Fibroblast of skin of back (primary cell): Measurements from ENCODE around the gene ANO3.
"Not testable (repeated sequence)": the region's sequence is repeated elsewhere in the genome, so short reads cannot be mapped to it uniquely, and the experiment has no call there.

Source experiments
- DNase-seq: peaks from one replicate; pipeline ENCODE4 v3.0.0-alpha.2; 2013

Gene ANO3

DNA sequence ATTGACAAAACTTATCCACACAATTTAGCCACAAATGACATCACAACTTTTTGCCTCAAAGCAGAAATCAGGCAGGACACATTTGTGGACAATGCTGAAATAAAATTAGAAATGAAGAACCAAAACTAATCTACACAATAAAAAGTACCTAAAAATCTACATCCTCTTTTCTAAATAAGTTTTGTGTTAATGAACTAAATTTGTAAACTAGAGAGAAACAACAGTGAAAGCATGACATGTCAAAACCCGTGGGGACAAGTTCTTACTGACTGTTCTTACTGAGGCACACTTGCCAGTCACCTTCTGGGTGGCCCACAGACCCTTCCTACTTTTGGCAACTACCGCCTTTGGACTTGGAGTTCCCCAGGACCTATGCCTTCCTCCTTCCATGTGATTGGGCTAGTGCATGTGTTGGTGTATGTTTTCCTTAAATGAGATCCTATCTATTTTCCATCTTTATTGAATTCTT is 300.8 kb downstream of the ANO3 start:
- DNase-seq: no peak

DNA sequence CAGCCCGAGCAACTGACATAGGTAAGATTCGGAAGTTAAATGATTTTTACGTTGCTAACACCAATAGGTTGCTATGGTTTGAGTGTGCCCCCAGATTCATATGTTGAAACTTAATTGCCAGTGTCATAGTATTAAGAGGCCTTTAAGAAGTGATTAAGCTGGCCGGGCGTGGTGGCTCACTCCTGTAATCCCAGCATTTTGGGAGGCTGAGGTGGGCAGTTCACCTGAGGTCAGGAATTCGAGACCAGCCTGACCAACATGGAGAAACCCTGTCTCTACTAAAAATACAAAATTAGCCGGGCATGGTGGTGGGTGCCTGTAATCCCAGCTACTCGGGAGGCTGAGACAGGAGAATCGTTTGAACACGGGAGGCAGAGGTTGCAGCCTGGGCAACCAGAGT is 311.4 kb downstream of the ANO3 start:
- not testable (repeated sequence) for DNase-seq

DNA sequence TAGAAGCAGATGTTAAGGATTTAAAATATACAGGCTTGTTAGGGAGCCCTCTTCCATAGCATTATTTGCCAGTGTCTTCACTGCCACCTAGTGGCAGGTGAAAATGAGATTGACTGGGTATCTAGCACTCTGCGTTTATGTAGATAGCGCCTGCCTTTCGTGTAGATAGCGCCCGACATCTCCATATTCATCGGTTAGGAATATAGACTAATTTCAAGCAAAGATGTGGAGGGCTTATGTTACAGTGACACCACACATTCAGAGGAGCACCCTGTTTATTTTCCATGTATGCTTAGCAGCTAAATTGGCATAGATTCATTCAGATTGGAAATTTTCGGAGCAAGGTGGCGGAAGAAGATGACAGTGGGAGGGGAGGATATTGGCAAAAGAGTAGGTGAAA is 318.0 kb downstream of the ANO3 start:
- DNase-seq: peak; percentile 69

DNA sequence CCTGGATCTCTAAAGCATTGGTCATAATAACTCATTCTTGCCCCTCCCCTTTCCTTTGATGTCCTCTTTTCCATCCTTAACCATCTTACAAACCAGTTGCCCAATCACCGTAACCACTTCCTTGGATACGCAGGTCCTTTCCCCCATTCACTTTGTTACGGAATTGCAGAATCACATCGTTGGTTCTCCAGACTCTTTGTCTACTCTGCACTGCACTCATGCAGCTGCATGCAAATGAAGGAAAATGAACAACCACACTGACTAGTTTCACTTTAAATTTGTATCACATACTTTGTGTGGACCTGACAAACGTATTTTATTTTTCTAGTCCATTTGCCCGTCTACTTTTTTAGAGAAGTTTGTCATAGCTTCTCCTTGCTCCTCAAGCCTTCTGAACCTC is 320.0 kb downstream of the ANO3 start:
- no peak for DNase-seq

DNA sequence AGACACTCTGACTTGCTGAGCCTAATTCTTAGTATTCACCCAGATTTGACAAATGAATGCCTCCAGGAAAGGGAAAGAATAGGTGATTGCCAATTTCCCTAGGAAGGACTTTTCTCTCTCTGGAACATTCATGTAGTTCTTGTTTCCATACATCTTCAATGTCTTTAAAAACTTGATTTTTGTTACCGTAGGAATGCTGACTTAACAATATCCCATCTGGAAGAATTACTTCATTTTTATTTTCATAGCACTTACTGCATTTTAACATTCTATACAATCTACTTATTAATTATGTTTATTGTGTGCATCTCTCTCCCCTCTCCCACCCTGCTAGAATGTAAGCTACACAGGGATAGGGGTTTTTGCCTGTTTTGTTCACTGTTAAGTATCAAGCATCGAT is 323.4 kb downstream of the ANO3 start:
- DNase-seq: no peak

DNA sequence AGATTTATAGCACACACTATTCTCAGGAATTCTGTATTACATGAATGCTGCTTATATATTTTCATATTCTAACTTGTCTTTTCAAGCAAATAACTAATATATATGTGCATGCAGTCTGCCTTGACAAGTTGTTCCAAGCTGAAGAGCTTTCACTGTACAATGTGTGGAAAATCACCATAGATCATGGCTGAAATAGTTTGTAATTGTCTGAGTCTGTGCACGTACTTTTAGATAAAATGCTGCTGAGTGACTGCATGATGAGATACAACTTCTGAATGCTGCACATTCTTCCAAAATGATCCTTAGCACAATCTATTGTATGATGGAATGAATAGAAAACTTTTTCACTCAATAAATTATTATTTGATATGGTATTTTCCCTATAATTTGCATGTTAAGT is 331.0 kb downstream of the ANO3 start:
- no peak for DNase-seq

DNA sequence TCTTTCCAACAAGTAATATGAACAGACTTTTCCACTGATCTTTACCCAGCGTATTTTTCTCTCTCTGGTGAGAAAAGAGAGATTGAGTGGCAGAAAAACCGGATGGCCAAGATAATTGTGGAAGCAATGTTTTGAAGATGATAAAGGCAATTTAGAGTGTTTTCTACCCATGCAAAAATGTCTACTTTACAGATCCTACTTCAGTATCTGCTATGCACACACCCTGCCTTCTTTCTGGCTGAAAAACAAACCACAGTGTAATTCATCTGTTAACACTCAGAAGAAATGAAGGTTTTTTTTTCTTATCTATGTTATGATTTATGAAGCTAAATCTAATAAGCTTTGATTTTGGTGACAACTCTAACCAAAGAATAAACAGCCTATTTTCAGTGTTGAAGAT is 333.1 kb downstream of the ANO3 start:
- no peak for DNase-seq

DNA sequence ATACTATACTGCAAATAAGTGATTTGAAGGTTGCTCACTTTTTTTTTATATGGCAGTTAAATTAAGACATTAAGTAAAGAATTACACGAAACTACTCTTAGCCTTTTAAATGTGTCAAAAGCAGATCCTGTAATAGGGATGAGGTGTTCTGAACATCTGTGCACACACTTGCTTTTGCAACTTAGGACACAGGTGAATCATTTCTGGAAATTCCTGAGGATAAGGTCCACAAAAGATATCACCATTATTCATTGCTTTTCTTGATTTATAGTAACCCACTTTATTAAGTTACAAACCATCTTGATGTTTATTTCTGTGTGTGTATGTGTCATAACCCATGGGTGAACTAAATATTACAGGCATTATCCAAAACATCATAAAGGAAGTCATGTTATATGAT is 334.0 kb downstream of the ANO3 start:
- no peak for DNase-seq

DNA sequence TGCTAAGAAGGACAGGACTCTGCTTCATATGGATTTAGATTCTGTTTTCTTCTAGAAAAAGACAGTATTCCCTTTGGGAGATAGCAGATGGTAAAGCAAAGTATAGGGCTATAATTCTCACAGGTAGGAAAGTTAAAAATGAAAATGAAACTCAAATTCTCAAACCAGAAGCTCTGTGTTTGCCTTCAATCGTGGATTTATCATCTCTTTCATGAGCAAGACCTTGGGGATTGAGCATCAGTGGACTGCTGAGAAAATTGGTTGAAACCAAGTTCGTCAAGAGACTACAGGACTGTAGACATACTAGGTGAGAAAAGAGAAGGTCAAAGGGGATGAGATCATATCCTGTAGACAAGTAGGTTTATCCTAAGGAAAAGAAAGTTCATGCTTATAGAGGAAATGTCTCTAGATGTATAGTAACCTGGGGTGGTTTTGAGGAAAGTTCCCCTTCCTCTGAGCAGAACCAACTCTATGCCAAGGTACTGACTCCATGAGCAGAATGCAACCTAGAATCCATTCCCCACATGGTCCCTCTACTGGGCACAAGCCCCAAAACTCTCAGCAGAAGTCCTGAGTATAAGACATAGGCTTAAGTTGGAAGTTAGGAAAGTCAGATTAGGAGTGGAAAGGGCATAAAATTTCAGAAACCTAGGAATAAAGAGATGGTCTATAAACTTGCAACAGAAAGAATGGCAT is 343.5 kb downstream of the ANO3 start:
- no peak for DNase-seq

DNA sequence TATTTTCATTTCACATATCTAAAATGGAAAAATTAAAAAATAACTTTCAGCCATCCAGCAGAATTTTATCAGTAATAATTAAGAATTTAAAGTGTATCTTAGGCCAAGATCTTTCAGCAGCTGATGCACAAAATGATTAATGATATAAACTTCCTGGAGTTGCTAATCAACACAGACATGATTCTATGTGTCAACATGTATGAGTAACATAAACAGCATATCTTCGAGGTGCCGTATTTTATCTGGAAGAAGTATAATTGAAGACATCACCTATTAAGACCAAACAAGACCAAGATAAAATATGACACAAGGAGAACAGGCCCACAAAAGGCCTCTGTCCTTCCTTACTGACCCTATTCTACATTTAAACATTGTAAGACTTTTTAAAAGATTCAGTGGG is 344.7 kb downstream of the ANO3 start:
- no peak for DNase-seq

DNA sequence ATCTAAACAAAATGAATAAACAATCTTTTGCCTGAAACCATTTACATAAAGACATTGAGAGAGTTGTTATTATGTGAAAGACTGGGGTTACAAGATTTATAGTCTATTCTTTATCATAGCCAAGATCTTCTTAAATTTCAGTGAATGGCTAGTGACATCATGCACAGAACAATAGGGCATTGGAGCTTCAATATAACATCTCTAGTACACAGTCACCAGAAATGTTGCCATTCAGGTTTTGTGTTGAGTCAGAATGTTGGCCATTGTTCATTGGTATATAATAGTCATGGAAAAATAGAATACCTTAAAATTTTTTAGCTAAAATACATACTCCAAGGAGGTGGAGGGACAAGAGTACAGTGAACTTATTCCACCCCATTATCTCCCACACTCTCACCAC is 345.6 kb downstream of the ANO3 start:
- no peak for DNase-seq

DNA sequence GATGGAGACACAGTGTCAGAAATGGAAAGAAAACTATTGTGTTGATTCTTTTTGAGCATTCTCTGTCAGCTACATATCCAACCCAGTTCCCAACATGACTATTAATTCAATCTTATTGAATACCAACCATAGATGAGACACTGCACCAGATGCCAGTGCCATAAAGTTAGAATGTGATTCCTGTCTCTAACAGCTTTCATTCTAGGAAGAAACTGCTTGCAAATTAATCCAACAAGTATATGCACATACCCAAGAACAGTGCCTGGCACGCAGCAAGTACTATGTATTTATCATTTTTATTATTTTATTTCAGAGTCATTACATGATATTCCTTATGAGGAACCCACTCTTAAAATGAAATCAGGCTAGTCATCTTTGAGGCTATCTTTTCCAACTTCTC is 355.4 kb downstream of the ANO3 start:
- no peak for DNase-seq

DNA sequence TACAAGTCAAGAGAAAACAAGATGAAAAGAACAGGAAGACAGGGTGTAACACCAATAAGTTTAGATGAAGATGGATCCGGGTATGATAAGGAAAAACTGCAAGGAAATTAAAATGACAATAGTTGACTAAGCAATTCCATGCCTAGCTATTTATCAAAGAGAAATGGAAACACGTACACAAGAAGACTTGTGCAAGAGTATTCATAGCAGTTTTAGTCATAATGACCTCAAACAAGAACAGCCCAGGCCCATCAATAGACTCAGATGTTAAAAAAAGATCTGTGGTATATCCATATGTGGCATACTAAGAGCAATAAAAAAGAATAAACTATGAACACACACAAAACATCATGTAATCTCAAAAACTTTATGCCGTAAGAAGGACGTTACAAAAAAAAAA is 356.8 kb downstream of the ANO3 start:
- no peak for DNase-seq

DNA sequence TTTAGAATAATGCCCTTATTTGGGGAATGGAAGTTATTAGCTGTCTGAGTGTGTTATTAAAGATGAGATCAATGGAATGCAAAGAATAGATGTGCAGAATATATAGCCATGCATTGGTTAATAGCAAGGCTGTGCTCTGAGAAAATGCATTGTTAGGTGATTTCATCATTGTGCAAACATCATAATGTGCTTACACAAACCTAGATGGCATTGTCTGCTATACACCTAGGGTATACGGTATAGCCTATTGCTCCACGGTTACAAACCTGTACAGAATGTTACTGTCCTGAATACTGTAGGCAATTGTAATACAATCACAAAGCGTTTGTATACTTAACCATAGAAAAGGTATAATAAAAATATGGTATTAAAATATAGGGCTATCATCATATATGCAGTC is 364.4 kb downstream of the ANO3 start:
- DNase-seq: no peak

DNA sequence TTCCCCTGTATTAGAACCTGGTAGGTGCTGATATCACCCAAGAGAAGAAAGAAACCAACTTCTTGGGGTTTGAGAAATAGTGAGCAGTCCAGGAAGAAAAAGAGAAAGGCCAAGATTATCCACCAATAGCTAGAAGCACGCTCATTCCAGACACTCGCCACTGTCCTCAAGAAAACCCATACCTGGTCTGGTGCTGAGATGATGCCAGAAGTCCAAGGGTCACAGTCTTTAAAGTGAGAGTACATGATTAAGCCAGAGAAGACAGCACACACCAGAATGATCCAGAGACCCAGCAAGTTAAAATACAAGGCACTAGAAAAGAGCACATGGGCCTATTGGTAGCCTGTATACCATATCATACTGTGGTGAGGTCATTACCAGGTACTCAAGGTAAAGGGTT is 366.3 kb downstream of the ANO3 start:
- DNase-seq: no peak

DNA sequence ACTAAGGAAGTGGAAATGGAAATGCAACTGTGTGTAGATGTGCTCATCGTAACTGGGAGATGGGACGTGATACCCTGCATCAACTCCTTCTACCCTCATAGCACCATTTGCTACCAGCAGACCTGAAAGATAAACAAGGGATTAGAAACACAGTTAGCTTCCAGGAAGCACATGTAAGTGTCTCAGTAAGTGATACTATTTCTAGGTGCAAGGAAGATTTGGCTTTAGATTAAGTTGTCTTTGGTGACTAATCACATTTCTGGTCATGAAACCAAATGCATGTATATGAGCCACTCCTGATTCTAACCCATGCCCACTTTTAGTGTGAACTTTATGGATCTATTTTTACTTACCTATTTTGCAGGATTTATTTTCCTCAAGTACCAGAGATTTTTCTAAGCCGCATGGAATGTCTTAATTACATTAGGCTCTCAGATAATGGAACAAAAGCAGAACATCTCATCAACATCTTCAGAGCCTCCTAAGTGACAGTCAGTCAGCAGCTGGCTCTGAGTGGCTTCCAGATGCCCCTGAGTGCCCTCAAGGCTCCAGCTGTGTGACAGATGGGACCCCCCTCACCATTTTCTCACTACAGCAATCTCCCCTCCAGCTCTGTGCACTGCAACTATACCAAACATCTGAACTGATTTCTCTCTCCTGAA is 368.8 kb downstream of the ANO3 start:
- no peak for DNase-seq

DNA sequence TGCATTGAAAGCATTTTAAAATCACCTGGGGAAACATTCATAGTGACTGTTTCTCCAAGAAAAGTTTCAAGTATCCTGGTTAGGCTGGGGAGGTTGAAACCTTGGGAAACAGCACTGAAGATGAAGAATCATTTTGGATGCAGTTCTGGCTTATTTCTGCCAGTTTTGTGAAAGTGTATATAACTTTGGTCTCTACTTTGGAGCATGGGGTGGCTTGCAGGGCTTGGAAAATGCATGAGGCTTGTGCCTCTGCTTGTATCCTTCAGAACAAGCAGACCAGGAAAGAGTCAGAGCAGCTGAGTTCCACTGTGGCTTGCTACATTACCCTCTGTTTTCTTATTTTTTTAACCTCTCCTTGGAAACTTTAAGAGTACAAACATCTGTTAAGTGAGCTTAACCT is 370.5 kb downstream of the ANO3 start:
- DNase-seq: no peak

DNA sequence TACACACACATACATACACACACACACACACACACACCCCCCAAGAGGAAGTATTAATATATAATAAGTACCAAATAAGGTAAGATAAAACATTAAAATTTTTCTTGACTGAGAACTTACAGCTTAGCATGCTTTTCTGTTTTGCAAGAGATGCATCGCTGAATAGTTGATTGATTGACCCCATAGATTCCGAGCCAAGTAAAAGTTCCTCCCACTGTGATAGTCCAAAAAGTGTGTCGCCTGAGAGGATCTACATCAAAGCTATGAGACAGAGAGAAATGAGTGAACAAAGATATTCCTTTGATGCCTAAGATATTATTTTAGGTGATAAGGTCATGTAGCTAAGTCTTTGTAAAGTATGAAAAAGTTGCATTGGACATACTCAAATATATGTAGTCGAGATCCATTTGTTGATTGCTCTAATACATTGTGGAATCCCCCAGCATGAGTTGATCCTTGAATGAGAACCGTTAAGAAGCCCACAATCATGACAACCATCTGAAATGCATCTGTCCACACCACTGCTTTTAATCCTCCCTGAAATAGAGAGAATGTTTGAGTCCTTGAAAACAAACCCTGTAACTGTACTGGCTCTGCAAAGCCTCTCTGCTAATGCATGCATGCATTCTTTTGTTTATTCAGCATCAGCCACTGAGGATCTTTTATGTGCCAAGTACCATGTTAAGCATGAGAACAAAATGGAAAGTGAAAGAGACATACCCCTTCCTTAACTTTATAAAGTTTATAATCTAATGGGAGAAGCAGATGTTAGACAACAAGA is 371.7 kb downstream of the ANO3 start:
- DNase-seq: no peak

DNA sequence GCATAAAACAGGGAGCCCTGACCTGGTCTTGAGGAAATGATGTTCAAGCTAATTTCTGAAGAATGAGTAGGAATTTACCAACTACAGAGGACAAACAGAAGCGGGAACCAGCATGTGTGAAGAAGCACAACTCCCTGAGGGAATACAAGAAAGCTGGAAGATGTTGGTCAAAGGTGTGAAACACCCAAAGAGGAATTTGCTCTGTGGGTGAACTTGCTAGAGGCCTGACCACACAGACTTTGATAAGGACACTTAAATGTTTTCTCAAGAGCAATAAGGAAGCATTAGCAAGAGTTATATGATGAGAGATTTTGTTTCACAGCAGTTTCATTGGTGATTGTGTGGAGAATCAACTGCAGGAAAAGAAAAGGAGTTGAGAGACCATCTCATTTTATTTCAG is 372.3 kb downstream of the ANO3 start:
- DNase-seq: peak; percentile 45

DNA sequence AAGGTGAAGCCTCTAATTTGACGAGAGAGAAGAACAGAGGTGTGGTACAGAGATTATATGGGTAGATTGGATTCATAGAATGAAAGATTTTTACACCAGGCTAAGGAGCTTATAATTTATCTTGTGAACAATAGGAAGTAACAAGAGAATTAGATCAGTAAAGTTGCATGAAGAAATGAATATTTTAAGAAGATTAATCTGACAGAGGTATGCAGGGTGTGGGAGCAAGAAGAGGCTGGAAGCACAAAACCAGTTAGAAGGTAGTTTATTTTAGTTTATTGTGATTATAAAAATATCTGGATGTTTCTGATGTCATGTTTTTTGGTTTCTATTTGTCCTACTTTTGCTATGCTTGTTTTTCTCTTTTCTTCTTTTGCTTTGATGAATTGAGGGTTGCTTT is 374.3 kb downstream of the ANO3 start:
- DNase-seq: no peak

DNA sequence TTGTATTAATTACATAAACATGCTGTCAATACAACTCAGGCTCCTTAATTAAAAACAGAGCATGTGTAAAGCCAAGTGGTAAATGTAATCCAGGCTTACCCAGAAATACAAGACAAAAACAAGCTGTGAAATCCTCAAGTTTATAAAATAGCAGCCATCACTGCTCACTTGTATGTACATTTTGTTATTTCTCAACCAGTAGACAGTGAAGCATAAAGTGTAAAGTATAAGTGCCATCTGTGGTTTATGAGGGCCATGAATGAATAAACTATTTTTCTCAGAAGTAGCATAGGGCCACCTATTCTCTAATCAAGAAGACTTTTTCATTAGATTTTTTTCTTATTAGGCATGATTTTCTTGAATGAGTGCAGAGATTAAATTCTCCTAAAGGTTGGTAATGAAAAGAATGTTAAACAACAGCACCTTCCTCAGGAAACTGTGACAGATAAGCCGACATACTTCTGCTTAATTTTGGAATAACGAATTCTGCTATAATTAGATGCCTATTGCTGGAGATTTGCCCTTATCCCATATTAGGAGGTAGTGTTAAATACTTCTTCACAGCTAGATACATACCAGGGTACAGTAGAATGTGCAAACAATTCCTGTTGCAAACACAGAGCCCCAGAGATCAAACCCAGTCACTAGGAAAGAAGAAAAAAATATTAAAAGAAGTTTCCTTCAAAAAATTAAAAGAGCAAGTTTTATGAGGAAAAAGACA is 377.0 kb downstream of the ANO3 start:
- DNase-seq: peak; percentile 21

DNA sequence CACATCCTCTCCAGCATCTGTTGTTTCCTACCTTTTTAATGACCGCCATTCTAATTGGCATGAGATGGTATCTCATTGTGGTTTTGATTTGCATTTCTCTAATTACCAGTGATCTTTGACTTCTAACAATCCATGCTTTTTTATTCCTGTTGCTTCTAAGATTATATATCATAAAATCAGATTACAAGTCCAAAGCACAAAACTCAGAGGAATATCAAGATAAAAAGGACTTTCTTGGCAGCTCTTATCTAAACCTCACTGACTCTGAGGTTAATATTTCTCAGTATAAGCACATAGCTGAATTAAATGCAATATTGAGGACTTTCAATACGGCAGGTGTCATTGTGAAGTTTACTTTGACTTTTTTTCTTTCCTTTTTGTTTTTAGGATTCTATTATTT is 378.6 kb downstream of the ANO3 start:
- no peak for DNase-seq

DNA sequence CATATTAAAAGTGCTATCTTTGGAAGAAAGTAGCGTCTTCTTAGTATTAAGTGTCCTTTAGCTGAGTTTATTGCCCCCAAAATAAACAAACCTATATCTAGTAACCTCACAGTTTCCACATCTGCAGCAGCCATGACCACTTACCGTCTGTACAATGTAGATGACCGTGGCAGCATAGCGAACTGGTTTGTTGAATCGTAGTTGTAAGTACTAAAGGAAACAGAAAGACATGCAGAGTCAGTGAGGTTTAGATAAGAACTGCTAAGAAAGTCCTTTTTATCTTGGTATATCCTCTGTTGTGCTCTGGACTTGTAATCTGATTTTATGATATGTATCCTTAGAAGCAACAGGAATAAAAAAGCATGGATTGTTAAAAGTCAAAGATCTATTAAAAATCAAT is 380.6 kb downstream of the ANO3 start:
- no peak for DNase-seq
